Stimulated activated CD8-positive, alpha-beta memory T cell treated with anti-CD3 and anti-CD28 coated beads, Interleukin-12 subunit alpha, Interleukin-12 subunit beta, amount 100 ng/mL, for 24 hours (primary cell): ENCODE measurements around the gene C14orf180.
"Not testable (repeated sequence)": the region's sequence is repeated elsewhere in the genome, so short reads cannot be mapped to it uniquely, and the experiment has no call there.

Experiments
- DNase-seq: peaks from one replicate; pipeline ENCODE4 v3.0.0-alpha.2; 2020; ENCODE audit errors: extremely low read depth

The C14orf180 gene

GRCh38 chr14:104578321-104578720, 1.2 kb upstream of the C14orf180 start:
- no peak for DNase-seq

DNA sequence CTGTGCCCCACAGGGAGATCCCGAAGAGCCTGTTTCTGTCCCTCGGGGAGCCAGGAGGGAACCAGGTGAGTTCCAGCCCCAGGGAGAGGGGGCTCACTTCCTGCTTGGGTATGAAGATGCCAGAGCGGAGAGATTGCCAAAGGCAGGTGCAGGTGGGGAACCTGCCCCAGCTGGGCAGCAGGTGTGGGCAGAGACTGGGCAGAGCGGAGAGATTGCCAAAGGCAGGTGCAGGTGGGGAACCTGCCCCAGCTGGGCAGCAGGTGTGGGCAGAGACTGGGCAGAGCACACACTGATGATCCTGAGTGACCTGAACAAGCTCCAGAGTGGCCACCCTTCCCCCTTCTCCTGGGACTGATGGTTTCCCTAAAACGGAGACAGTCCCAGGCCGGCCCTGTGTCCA, 375 bp downstream of the C14orf180 start:
- DNase-seq = not testable (repeated sequence)

GRCh38 chr14:104580961-104581360, 1.4 kb downstream of the C14orf180 start:
- DNase-seq = no peak

- no peak for DNase-seq
Measured at GRCh38 chr14:104581521-104581920, 2.0 kb downstream of the C14orf180 start.

GRCh38 chr14:104582005-104582404, 2.4 kb downstream of the C14orf180 start:
- DNase-seq = no peak

- DNase-seq = no peak
Measured at GRCh38 chr14:104582662-104583061, 3.1 kb downstream of the C14orf180 start.

GRCh38 chr14:104583424-104584306, 4.1 kb downstream of the C14orf180 start:
- no peak for DNase-seq

GRCh38 chr14:104584557-104584956, 5.0 kb downstream of the C14orf180 start:
- DNase-seq = no peak

DNA sequence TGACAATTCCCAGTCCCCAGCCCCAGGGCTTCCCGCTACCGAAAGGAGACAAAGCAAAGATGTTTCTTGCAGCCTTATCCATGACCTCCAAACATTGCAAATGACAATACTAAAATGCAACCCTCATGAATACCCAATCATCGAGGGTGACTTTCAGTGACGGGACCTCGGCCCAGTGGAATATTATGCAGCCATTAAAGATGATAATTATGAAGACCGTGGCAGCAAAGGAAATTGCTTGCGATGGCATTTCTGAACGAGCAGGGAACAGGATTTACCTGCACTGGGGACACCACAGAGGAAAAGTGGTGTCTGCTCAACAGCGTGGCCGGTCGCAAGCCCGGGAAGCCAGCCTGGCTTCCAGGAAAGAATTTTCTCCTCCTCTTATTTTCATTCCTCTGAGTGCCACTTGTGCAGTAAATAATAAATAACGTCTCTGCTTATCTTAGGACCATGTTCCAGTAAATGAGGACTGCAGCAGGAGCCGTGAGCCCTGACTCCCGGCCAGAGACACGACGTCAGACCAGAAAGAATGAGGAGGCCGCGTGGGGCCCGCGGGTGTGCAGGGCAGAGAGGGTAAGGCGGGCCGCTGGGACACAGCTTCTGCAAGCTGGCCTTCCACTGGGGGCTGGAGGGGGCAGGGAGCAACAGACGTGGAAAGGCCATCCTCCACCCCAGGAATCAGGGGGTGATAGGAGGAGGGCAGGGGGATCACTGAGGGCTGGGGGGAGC, 6.6 kb downstream of the C14orf180 start:
- no peak for DNase-seq

DNA sequence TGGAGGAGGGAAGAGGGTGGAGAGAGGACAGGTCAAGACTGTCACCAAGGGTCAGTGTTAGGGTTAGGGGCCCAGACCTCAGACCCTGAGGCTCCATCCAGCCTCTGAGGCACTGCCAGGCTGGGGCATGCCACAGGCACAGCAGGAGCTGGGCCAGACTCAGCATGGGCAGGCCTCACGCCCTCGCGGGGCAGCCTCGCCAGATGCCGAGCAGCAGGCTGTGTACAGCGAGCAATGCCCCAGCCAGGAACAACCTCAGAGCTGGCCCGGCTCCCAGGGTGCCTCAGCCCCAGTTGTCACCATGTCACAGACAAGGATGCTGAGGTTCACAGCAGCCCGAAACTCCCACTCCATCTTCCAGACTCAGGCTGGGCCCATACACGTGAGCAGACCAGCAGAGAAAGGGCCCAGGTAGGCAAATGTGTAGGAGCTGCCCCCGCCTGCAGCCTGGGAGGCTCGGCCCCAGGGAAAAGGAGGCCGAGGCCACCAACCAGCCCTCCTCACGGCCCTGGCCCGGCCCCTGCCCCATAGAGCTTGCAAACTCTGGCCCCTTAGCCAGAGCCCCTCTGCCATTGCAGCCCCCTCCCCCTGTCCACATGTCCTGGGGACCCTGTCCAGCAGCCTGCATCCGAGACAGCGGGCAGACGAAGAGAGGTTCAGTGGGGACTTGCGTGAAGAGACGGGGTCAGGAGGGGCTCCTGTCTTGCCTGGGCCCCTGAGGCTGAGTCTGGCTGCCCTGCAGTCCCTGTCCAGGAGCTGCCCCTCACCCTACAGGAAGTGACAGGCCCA, 7.5 kb downstream of the C14orf180 start:
- DNase-seq = no peak

DNA sequence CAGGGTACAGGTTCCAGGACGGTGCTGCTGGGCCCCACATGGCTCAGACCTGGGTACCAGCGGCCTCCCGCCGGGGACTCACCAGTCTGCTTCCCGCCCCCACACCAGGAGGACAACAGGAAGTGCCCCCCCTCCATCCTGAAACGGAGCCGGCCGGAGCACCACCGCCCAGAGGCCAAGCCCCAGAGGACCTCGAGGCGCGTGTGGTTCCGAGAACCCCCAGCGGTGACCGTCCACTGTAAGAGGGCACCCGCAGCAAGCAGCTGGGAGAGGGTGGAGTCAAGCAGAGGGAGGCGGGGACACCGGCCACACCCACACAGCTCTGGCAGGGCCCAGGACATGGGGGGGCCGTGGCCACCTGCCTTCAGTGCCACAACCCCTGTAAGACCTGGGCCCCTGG, 8.1 kb downstream of the C14orf180 start:
- no peak for DNase-seq

DNA sequence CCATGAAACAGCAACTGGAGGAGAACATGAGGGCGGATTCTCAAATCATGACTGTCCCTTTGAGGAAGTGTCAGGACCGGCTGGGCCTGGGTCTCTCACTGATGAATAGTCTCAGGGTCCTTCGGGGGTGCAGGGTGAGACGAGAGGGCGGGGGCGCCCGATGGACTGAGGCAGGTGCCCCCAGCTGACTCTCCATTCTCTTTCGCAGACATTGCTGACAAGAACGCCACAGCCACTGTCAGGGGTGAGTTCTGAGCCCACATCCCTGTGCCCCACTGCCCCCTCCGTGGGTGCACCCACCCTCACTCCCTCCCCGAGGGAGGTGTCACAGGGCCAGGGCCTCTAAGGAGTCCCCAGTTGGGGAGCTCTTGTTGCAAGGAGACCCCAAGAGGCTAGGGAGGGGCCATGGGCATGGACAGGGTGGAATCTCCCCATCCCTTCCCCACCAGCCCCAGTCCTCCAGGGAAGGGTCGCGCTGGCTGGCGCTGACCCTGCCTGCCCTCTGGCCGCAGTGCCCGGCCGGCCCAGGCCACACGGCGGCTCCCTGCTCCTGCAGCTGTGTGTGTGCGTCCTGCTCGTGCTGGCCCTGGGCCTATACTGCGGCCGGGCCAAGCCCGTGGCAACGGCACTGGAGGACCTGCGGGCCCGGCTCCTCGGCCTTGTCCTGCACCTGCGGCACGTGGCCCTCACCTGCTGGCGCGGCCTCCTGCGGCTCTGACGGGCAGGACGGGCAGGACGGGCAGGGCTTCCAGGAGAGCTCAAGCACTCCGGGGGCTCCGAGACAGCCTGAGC, 8.7 kb downstream of the C14orf180 start:
- DNase-seq = no peak

DNA sequence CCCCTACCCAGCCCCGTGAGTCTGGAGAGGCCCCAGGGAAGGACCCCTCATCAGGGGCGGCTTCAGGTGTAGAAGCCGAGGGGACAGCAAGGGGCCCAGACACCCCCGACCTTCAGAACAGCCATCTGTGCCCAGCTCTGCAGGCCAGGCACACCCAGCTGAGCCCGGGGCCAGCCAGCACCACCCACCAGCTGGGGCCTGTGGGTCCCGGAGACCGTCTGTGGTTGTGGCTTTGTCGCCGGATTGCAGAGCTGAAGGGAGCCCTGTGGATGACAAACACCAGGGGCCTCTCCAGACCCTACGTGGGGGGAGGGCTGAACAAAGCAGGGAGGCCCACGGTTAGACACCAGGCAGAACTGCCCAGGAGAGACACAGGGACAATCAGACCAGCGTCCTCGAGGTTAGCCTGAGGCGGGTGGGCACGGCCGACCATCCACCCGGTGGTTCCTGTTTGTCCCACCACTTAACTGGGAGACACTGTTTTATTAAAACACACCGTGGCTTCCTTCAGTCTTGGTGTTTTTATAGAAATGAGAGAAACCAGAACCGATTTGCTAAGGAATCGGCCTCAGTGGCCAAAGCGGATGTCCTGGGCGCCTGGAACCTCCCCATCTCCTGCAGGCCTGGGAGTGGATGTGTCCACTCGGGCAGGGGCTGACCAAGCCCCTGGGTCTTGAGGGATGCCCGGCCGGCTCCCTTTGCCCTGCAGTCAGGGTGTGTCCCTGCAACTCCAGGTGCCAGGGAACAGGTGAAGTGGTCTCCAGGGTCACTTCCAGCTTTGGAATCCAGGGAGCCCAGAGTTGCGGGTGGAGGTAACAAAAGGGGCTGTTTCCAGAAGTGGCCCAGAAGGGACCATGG, 10.0 kb downstream of the C14orf180 start:
- DNase-seq = no peak

- no peak for DNase-seq
Measured at GRCh38 chr14:104590240-104590965, 10.8 kb downstream of the C14orf180 start.

GRCh38 chr14:104591031-104591430, 11.5 kb downstream of the C14orf180 start:
- no peak for DNase-seq

GRCh38 chr14:104591506-104592291, 12.1 kb downstream of the C14orf180 start:
- no peak for DNase-seq

DNA sequence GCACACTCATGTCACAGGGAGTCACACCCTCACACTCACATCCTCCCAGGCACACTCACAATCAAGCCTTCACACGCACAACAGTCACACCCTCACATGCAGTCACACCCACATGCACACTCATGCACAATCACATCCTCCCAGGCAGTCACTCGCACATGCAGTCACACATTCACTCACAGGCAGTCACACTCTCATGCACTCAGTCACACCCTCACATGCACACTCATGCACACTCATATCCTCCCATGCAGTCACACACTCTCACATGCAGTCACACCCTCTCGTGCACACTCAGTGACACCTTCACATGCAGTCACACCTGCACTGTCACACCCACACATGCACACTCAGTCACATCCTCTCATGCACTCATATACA, 12.7 kb downstream of the C14orf180 start:
- no peak for DNase-seq

DNA sequence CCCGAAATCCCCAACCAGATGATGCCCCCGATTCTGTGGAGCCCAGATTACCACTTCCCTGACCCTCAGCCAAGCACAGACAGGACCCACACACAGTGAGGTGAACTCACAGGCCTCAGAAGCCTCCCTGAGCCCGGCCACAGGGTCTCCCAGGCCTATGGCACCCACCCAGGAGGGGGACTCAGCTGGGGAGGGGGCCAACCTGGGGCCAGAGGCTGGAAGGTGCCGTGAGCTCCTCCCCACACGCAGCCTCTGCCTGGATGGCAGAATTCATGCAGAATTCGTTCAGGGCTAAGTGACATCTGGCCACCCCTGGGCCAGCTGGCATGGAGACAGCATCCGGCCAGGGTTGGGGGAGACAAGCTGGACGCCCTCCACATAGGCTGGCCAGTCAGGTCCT, 13.2 kb downstream of the C14orf180 start:
- DNase-seq = no peak

GRCh38 chr14:104593241-104593701, 13.7 kb downstream of the C14orf180 start:
- no peak for DNase-seq
